Upper lobe of left lung (tissue), 6 donors: ENCODE measurements around the gene OR6S1. TPM values are rescaled to one million over a fixed set of nuclear protein-coding genes. Genes with fewer than 3 reads are reported as not detected.
"Not testable (repeated sequence)": the region's sequence is repeated elsewhere in the genome, so short reads cannot be mapped to it uniquely, and the experiment has no call there.

ENCODE experiments used
- ATAC-seq, 2 donors: fragments of 200-7000 bp; cut with Tn5 transposase; one replicate each; pipeline ENCODE4 v1.9.1; 2022; ENCODE audit warnings: mild to moderate bottlenecking in 2 of 2, moderate library complexity in 2 of 2; ENCODE audit not compliant: low FRiP score in 2 of 2
- DNase-seq, 2 donors: peaks; one replicate each; pipeline ENCODE4 v3.0.0-alpha.2; 2019 to 2020
- H3K27ac ChIP-seq, 4 donors: fragments of 200-600 bp; sonication (generic); one replicate each; pipeline ENCODE4 v1.5.1; 2016 to 2019
- H3K27me3 ChIP-seq, 4 donors: fragments of 200-600 bp; sonication (generic); one replicate each; pipeline ENCODE4 v1.5.1; 2017 to 2019
- H3K36me3 ChIP-seq, 4 donors: fragments of 200-600 bp; sonication (generic); one replicate each; pipeline ENCODE4 v1.5.1; 2016 to 2019
- H3K4me1 ChIP-seq, 4 donors: fragments of 200-600 bp; sonication (generic); one replicate each; pipeline ENCODE4 v1.5.1; 2018 to 2019
- H3K4me3 ChIP-seq, 4 donors: fragments of 200-600 bp; sonication (generic); one replicate each; pipeline ENCODE4 v1.5.1; 2017 to 2019; ENCODE audit warnings: mild to moderate bottlenecking in 2 of 4, moderate library complexity in 1 of 4
- H3K9me3 ChIP-seq, 4 donors: fragments of 200-600 bp; sonication (generic); one replicate each; pipeline ENCODE4 v1.5.1; 2018 to 2019
- EP300 ChIP-seq, 4 donors: sonication (generic); formaldehyde crosslinking; IDR thresholded peaks; one replicate each; pipeline ENCODE4 v1.5.1; 2017; ENCODE audit warnings: antibody characterized with exemption in 4 of 4, control low read depth in 2 of 4
- POLR2A ChIP-seq, 4 donors: fragments of 450-650 bp; IDR thresholded peaks; one replicate each; pipeline ENCODE4 v1.5.1; 2016 to 2017; ENCODE audit warnings: antibody characterized with exemption in 4 of 4, mild to moderate bottlenecking in 2 of 4
- POLR2AphosphoS5 ChIP-seq, 2 donors: sonication (generic); formaldehyde crosslinking; IDR thresholded peaks; one replicate each; pipeline ENCODE4 v1.5.1; 2017; ENCODE audit warnings: antibody characterized with exemption in 2 of 2
- WGBS, 2 donors: methylation state at CpG; one replicate each; pipeline ENCODE4 v1.1.5; 2017 to 2018; 5-methylcytosine and 5-hydroxymethylcytosine counted together
- total RNA-seq, 6 donors: library from RNA; depleted of rRNA in 4 of 6; stranded (reverse); fragments of >200 nt in 4 of 6; gene quantifications; one replicate each; pipeline versions ENCODE4 v1.1.0 to v1.2.1, GENCODE V29; 2016 to 2021
- TF ChIP-seq, protein P1 (sequence below), 6 experiments: fragments of 450-650 bp in 4 of 6; fragments of 200-600 bp in 2 of 6; sonication (generic) in 2 of 6; IDR thresholded peaks; one replicate each; pipeline ENCODE4 v1.5.1; 2016 to 2019; ENCODE audit warnings: antibody characterized with exemption in 6 of 6
- donor health status: DM: no; HTN: no; CAD: no; lungs with moderate emphysema.
- donor health status: DM: no; HTN: yes; CAD: no; lungs with severe emphysema.

The OR6S1 gene
- total RNA-seq, 6 donors from 2014 or later = not detected

DNA sequence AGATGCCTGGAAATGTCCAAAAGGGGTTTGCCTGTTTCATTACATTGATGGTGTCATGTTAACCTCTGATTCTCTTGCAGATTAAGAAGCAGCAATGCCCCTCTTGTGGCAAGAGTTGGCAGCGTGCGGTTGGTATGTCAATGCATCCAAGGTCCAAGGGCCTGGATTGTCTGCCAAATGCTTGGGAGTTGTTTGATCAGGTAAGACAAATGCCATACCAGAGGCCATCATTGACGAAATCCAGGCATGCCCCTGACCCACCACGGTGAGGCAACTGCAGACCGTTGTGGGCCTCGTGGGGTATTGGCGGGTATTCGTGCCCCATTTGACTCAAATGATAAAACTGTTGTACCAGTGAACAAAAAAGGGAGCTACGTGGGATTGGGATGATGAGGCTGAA, 38.9 kb downstream of the OR6S1 start:
- no peaks in the 10 kb centered on the region for H3K4me1 ChIP-seq
- 86 to 93% methylated on average over 9 of the region's 9 CpGs for WGBS, 2 donors
- H3K9me3 ChIP-seq = no peaks in the 10 kb centered on the region
- TF ChIP-seq, protein P1, sequence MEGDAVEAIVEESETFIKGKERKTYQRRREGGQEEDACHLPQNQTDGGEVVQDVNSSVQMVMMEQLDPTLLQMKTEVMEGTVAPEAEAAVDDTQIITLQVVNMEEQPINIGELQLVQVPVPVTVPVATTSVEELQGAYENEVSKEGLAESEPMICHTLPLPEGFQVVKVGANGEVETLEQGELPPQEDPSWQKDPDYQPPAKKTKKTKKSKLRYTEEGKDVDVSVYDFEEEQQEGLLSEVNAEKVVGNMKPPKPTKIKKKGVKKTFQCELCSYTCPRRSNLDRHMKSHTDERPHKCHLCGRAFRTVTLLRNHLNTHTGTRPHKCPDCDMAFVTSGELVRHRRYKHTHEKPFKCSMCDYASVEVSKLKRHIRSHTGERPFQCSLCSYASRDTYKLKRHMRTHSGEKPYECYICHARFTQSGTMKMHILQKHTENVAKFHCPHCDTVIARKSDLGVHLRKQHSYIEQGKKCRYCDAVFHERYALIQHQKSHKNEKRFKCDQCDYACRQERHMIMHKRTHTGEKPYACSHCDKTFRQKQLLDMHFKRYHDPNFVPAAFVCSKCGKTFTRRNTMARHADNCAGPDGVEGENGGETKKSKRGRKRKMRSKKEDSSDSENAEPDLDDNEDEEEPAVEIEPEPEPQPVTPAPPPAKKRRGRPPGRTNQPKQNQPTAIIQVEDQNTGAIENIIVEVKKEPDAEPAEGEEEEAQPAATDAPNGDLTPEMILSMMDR (IDR thresholded peaks at IDR 0.05) = no peak
- no peak for TF ChIP-seq POLR2A (IDR thresholded peaks at IDR 0.05)
- no peak for TF ChIP-seq POLR2AphosphoS5 (IDR thresholded peaks at IDR 0.05)
- no peak for TF ChIP-seq EP300 (IDR thresholded peaks at IDR 0.05)
- DNase-seq = no peak
- no peak overlapping the region for H3K4me3 ChIP-seq
- ATAC-seq = no peak
- H3K27me3 ChIP-seq = no peaks in the 10 kb centered on the region
- no peak overlapping the region for H3K27ac ChIP-seq
- no peaks in the 10 kb centered on the region for H3K36me3 ChIP-seq

DNA sequence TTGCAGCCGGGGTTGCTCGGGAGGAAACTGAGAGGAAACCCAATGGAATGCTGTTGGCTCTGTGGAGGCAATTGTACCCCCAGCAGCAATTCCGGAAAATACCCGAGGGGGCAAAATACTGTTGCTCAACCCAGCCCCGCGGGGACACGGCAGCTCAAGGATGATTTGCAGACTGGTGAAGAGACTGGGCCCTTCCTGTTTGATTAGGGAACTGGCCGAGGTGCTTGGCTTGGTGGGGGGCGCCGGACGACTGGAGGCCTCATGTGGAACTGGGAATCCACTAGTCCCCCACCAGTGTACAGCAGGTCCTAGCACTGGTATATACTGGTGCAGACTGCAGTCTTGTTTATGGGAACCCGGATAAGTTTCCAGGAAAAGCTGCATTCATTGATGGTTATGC, 40.0 kb downstream of the OR6S1 start:
- Histone ChIP-seq H3K27ac (no peak overlapping the region), H3K4me3 (no peak overlapping the region), H3K27me3 (no peaks in the 10 kb centered on the region), H3K4me1 (no peaks in the 10 kb centered on the region), H3K36me3 (no peaks in the 10 kb centered on the region), H3K9me3 (no peaks in the 10 kb centered on the region)
- ATAC-seq (no peak), DNase-seq (no peak)
- WGBS, 2 donors = 75 to 81% methylated on average over 12 of the region's 12 CpGs
- no peak for TF ChIP-seq POLR2AphosphoS5 (IDR thresholded peaks at IDR 0.05)
- no peak for TF ChIP-seq EP300 (IDR thresholded peaks at IDR 0.05)
- TF ChIP-seq, protein P1 (IDR thresholded peaks at IDR 0.05) = no peak
- no peak for TF ChIP-seq POLR2A (IDR thresholded peaks at IDR 0.05)

DNA sequence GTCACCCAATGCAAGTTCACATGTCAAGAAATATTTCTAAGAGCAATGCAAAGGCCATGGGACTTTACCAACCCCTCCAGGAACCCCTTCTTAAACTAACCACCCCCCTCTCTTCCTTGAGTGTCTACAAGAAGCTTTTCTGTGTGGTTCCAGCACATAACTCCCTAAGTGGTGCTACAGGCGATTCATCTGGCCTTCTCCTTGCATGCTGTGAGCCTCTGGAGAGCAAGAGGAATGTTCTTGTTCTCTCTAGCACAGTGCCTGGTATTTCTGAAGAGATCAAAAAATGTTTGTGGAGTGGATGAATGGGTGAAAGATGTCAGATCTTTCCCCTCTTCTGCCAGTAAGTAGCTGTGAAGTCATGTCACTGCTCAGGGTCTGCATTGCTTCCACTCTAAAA, 44.4 kb downstream of the OR6S1 start:
- Histone ChIP-seq H3K27ac (peak overlapping the region in 2 of 4 donors; percentile 40 to 53), H3K4me3 (no peak overlapping the region), H3K9me3 (no peaks in the 10 kb centered on the region), H3K27me3 (no peaks in the 10 kb centered on the region), H3K36me3 (no peaks in the 10 kb centered on the region), H3K4me1 (no peaks in the 10 kb centered on the region)
- no peak for TF ChIP-seq POLR2AphosphoS5 (IDR thresholded peaks at IDR 0.05)
- no peak for TF ChIP-seq EP300 (IDR thresholded peaks at IDR 0.05)
- TF ChIP-seq, protein P1 (IDR thresholded peaks at IDR 0.05) = no peak
- TF ChIP-seq POLR2A (IDR thresholded peaks at IDR 0.05) = no peak
- WGBS, 2 donors = 53 to 85% methylated on average over 1 of the region's 1 CpG
- no peak for DNase-seq
- ATAC-seq = peak in 1 of 2 donors; percentile 32

DNA sequence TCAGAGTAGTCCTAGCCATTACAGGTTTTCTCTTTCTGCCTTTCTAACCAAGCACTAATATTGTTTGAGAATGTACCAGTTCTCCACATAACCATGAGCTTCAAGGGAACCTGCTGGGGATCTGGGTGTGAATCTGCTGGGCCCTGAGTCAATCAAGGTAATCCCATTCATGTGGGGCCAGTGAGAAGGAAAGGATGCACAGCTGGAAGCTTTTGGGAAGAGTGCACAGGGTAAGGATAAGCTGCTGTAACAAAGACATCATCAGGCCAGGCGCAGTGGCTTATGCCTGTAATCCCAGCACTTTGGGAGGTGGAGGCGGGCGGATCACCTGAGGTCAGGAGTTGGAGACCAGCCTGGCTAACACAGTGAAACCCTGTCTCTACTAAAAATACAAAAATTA, 45.8 kb downstream of the OR6S1 start:
- H3K36me3 ChIP-seq, ATAC-seq, H3K9me3 ChIP-seq, H3K27ac ChIP-seq, DNase-seq, H3K27me3 ChIP-seq, H3K4me1 ChIP-seq, H3K4me3 ChIP-seq: not testable (repeated sequence)
- WGBS, 2 donors = 94 to 98% methylated on average over 3 of the region's 3 CpGs

DNA sequence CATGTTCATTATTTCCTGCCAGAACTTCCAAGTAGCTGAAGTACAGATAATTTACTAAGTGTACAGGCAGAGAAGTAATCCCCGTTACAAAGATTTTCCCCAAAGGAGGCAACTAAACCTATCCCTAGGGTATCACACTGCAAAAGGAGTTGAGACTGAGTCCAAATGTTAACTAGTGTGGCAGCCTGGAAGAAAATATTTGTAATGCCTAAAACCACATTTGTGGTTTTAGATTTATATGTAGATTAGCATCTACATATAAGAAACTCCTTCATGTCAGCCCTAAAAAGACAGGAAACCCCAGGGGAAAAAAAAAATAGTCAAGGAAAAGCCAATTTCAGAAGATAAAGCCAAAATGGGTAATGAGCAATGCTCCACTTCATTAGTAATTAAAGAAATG, 48.9 kb downstream of the OR6S1 start:
- H3K27ac ChIP-seq = no peak overlapping the region
- H3K27me3 ChIP-seq = no peaks in the 10 kb centered on the region
- no peaks in the 10 kb centered on the region for H3K36me3 ChIP-seq
- TF ChIP-seq EP300 (IDR thresholded peaks at IDR 0.05) (no peak), POLR2A (IDR thresholded peaks at IDR 0.05) (no peak), POLR2AphosphoS5 (IDR thresholded peaks at IDR 0.05) (no peak)
- TF ChIP-seq, protein P1 (IDR thresholded peaks at IDR 0.05) = no peak
- no peaks in the 10 kb centered on the region for H3K9me3 ChIP-seq
- DNase-seq (no peak), ATAC-seq (no peak)
- 59 to 63% methylated on average over 1 of the region's 1 CpG for WGBS, 2 donors
- no peak overlapping the region for H3K4me3 ChIP-seq
- no peaks in the 10 kb centered on the region for H3K4me1 ChIP-seq
